NAMALWA (cell line): ENCODE data around the gene CWC22.
A peak's percentile ranks its signal among the peaks of the same experiment; 100 is the strongest.
"Not testable (repeated sequence)": the region's sequence is repeated elsewhere in the genome, so short reads cannot be mapped to it uniquely, and the experiment has no call there.

ENCODE experiments used
- DNase-seq: peaks from one replicate; pipeline ENCODE4 v3.0.0-alpha.2; 2015; ENCODE audit warnings: low spot score

CWC22 gene

DNA sequence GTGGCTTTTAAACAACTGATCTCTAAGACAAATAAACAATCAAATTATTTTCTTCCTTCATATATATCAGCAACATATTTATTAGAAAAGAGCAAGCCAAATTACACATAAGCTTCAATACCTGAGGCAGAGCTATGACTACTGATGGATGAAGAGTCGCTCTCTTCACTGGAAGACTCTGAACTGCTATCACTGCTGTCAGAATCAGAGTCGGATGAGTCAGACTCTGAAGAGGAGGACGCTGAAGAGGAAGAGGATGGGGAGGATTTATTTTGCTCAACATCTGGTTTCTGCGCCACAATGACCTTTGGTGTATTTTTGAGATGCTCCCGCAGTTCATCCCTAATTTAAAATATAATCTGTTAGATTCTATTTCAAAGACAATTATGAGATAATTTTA is 56.7 kb downstream of the CWC22 start:
- DNase-seq, result no peak

DNA sequence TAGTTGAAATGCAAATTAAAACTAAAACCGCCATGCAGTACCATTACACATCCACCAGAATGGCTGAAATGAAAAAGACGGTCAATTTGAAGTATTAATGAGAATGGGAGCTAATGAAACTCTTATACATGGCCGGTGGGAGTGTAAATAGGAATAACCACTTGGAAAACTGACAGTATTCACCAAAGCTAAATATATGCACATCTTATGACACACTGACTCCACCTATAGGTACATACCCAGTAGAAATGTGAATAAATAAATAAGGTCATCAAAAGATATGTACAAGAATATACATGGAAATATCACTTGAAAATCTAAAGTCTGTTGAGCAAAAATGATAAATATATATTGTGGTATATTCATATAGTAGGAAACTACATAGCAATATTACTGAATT is 57.7 kb downstream of the CWC22 start:
- no peak for DNase-seq

DNA sequence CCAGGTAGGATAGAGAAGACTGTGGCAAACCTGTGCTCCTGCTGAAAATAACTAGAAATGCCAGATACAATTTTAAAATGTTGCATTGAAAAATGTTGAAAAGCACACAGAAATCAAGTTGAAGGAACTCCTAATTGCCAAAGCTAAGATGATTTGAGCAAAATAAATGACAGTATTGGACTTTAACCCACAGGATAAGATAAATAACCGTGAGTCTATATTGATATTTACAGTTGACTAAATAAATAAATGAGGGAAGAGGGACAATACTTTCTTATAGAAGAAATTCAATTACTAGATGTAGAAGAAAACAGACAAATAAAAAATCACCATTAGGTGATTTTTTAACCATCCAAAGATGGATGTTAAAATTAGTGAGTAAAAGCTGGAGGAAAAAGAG is 59.0 kb downstream of the CWC22 start:
- DNase-seq, result no peak

DNA sequence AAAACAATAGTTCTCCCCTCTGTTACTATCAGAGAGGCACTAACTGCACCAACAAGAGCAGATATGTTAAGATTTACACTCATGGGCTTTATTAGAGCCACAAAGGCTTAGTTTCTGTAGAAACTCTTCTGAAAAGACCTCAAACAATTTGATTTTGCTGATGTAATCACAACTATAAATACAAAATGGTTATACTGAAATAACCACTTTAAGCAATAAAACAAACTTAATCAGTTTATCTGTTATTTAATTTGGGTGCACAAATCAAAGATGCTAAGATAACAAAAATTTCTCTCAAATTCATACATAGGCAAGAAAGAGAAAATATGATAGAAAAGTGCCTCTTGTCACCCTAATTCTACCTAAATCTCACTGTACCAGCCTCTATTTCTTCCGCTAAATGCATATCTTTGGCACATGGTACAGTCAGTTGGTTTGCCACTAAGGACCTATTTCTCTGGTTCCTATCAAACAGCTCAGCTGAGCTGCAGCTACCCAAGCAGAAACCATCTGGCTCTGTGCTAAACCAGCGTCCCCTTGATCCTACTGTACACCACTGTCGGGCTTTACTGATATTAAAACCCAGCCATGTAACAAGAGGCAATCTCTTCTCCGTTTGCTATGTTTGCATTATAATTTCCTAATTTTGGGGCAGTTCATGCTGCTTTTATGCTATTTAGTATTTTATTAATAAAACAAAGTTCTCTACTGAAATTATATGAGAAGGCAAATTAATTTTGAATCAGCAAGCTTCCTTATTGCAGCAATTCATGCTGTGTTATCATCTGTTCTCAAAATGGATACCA is 60.1 kb downstream of the CWC22 start:
- DNase-seq, result no peak

DNA sequence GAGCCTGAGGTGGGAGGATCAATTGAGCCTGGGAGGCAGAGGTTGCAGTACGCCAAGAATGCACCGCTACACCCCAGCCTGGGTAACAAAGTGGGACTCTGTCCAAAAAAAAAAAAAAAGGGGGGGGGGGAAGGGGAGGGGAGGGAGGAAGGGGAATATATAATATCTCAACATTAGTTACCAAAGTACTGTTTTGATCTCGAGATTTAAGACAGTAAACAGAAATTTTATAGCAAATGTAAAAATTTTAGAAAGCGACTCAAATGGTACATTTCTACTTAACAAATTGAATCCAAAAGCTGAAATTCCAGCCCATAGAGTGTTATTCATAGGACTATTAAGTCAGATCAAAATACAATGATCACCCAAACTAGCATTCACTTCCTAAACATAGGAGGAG is 60.8 kb downstream of the CWC22 start:
- no peak for DNase-seq

DNA sequence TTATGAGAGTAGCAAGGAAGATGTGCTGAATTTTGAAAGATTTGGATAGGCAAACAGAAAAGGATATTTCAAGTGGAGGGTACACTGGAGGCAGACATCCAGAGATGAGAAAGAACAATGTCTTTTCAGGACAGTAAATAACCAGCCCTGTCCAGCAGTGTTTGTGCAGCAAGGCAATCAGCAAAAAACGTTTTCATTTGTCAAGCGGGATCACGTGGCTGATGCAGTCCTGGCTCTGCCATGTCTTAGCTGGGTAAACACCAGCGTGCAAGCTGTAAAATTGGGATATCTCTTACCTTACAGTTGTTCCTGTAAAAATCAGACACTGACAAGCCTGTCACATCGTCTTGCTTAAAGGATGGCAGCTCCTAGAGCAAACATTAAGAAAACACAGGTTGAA is 67.8 kb downstream of the CWC22 start:
- no peak for DNase-seq

DNA sequence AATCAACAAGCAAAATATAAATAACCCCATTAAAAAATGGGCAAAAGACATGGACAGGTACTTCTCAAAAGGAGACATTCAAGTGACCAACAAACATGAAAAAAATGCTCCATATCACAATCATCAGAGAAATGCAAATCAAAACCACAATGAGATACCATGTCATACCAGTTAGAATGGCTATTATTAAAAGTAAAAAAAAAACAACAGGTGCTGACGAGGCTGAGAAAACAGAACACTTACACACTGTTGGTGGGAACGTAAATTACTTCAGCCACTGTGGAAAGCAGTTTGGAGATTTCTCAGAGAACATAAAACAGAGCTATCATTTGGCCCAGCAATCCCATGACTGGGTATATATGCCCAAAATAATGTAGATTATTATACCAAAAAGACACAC is 69.1 kb downstream of the CWC22 start:
- DNase-seq, result peak; percentile 19

DNA sequence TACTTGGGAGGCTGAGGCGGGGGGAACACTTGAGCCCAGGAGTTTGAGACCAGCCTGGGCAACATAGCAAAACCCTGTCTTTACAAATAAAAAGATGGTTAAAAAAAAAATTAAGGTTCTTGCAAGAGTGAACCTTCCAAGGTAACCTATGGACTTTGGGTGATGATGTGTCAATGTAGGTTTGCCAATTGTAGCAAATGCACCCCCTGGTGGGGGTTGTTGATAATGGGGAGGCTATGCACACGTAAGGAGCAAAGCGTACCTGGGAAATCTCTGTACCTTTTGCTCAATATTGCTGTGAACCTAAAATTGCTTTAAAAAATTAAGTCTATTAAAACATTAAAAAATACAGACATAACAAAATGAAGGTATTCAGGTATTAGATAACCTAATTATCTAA is 70.4 kb downstream of the CWC22 start:
- peak; percentile 81 for DNase-seq

DNA sequence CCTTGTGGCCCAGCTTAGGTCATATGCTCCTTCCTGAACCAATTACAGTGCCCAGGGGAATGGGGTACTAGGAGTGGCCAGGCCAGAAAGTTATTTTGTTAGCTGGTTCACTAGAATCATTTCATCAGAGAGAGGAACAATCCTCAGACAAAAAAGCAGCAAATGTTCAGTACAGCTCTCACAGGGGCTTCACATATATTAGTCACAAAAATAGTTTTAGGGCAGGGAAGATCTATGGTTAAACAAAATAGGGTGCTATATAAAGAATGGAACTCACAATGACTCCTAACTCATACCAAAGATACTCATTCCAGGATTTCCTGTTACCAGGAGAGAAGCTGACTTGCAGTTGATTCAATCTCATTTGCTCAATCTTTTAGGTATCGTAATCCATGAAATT is 71.0 kb downstream of the CWC22 start:
- no peak for DNase-seq

DNA sequence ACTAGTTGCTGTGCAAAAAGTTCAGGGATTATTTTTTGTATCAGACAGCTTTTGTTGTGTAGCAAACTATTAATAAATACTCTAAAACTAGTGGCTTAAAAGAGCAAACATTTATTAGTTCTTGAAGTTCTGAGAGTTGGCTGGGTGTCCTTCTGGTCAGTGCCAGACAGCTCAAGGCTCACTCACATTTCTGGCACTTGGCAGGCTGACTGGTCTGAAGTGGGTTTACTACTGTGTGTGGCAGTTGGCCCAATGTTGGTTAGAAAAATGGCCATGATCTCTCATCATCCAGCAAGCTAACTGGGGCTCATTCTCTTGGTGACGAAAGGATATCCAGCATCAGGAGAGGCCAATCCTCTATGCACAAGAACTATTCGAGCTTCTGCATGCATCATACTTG is 74.3 kb downstream of the CWC22 start:
- DNase-seq, result no peak

DNA sequence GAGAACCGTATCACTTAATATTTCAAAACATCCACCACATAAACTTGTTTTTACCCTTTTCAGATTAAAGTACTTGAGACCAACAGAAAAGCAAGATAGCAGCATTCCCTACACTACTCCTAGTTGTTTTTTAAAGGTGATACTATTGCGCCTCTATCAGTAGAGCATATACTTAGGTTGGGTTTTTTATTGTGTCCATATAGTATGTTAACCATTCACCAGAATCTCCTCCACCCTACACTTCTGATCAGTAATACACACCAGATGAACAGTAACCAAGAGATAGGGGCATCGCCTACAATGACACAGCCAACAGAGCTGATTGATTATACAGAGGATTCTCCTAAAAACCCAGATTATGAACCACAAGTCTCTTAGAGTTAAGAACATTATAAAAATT is 75.6 kb downstream of the CWC22 start:
- DNase-seq, result no peak

DNA sequence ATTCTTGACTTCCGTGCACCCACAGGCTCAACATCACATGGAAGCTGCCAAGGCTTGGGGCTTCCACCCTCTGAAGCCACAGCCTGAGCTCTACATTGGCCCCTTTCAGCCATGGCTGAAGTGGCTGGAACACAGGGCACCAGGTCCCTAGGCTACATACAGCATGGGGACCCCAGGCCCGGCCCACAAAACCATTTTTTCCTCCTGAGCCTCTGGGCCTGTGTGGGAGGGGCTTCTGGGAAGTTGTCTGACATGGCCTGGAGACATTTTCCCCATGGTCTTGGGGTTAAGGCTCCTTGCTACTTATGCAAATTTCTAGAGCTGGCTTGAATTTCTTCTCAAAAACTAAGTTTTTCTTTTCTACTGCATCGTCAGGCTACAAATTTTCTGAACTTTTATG is 77.1 kb downstream of the CWC22 start:
- not testable (repeated sequence) for DNase-seq

DNA sequence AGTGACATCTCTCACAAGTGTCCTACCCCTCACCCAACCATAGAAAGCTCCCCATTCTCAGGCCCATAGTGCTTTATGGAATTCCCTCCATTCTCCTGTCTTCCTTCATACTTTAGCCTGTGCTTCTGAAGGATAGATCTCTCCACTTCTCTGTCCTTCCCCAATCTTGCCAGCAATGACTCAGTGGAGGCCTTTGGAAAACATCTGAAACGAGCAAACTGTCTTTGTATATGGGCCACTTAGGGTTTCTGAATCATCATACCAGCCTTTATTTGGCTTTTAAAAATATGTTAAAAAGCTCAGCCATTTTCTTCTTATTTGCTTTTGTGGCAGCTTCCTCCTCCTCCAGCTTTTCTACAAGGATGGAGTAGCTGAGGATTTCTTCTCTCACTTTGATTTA is 80.1 kb downstream of the CWC22 start:
- no peak for DNase-seq

DNA sequence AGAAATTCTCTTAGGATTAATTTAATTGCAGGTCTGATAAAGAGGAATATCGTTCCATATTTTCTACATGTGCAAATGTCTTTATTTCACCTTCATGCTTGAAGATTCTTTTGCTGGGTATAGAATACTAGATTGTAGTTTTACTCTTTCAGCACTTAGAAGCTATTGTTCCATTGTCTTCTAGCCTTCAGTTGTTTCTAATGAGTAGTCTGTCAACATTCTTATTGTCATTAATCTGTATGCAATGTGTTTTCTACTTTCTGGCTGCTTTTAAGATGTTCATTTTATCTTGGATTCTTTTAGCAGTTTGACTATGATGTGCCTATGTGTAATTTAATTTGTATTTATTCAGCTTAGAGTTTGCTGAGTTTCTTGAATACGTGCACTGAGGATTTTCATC is 81.4 kb downstream of the CWC22 start:
- no peak for DNase-seq

DNA sequence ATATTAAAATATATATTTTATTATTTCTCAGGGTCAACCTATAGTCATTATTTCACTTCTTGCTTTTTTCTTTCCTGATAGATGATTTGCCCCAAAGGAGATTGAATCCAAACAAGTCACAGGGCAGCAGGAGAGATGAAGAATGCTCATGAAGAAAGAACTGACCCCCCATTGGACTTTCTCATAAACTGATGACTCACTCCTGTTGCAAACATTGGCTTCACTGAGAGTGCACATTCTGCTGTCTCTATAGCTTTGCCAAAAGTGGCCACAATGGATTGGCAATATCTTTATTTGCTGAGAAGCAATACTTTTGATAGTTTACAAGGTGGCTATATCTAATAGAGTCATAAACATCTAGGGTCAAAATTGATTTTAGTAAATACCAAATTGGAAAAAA is 89.8 kb downstream of the CWC22 start:
- DNase-seq, result no peak

DNA sequence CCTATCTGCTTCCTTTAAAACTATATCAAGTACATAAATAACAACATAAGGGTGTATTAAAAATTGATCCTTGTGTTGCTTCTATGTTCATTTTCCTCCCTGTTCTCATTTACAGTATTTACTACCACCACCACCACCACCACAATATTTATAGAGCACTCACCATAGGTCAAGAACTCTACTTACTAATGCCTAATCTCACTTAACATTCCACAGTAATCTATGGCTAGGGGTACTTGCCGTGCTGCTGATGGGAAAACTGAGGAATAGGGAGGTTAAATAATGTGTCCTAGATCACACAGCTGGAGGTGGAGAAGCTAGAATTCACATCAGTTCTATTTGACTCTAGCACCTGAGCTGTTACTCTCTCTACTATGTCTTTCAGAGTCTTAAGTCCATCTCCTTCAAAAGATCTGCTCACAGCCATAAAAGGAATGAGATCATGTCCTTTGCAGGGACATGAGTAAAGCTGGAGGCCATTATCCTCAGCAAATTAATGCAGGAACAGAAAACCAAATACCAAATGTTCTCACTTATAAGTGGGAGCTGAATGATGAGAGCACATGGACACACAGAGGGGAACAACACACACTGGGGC is 91.6 kb downstream of the CWC22 start:
- no peak for DNase-seq

DNA sequence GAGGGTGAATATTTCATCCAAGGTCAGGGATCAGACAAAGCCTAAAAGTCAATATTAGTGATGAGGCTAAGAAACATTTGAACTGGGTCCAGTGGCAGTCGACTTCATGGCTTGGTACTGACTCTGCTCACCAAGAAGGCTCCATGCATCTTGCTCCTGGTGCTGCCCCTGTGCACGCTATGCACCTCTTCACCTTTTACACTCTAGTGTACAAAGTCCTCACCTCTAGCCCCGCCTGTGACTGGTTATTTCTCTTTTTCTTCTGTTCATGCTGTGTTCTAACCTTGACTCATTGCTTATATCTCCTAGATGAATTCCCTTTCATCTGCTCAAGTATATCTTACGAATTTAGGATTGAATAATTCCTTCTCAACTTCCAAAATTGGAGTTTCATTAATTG is 93.3 kb downstream of the CWC22 start:
- DNase-seq, result no peak

DNA sequence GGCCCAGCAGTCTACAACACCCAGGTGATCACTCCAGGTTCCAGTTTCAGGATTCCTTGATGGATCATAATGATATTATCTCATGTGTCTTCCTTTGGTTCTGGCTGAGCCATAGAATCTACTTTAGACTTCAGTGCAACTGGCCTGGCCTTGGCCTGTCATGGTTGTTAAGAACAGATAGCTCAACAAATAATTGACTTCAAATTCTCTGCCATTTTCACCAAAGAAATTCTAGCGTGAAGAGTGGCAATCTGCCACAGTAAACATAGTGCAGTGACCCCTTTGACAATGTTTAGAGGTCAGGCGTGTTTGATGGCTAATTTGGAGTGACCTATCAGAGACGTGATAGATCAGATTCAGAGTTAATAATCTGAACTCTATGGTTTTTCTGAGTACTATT is 95.5 kb downstream of the CWC22 start:
- DNase-seq, result no peak

DNA sequence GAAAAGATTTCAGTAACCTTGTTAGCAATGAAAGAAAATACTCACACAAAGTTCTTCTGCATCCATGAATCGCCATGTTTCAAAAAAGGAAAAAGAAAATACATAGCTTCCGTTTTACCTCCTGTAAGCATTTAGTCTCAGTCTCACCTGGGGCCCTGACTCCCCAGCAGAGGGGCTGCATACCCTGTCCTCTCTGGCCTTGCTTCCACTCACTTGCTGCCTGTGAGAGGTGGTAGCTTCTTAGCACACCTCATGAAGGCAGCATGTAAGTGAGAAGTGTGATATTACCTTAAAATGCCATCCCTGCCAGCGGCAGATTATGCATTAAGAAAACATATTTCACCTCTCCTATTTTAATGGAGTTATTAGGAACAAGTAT is 96.4 kb downstream of the CWC22 start:
- no peak for DNase-seq

DNA sequence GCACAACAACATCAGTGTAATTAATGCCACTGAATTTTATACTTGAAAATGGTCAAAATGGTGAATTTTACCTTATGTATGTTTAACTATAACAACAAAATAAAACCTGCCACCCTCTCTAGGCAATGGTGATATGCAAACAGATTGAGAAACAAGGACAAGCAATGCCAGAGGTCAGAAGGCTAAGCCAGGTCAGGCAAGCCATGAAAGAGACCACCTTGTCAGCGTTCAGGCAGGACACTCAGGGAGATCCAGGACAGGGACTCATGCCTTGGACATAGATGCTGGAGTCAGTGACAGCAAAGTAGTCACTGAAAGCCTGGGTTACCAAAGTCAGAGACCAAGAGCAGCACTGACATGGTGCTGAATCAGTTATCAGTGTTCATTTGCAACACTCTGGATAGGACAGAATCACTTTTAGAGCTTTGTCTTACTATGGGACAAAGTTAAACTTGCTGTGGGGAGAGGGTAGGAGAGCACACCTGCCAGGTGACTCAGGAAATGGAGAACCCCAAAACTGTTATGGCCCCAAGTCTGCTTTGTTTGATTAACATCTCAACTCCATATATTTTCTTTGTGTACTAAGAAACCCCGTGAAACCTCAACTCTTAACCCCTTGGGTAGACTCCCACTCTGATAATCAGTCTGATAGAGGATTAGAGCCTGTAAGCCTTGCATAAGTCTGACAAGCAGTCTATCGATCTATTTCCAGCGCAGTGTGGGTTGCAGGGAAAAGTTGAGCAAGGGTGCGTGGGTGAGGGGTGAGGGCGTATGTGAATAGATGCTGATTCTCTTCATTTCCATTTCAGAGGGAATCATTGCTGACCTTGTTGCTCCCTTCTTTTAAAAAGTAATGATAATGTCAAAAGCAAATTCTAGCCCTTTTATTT is 97.0 kb downstream of the CWC22 start:
- no peak for DNase-seq

DNA sequence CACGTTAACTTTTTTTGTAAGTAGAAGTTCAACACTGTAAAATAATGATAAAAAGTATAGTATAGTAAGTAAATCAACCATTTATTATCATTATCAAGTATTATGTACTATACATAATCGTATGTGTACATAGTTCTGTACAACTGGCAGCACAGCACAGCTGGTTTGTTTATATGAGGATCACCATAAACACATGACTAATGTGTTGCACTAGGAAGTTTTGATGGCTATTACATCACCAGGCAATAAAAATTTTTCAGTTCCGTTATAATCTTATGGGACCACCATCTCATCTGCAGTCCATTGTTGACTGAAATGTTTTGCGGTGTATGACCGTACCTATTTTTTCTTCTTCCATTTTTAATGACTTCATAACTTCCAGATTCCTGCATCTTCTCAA is 106.4 kb downstream of the CWC22 start:
- no peak for DNase-seq

DNA sequence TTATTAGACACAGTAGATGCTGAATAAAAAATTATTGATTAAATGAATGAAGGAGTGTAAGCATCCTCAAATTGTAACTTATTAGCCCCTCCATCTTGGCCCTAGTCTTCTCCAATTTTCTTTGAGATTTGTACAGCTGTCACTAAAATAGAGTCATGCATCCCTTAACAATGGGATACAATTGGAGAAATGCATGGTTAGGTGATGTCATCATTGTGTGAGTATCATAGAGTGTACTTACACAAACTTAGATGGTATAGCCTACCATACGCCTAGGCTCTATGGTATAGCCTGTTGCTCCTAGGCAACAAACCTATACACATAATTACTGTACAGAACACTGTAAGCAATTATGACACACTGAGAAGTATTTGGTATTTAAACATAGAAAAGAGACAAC is 107.4 kb downstream of the CWC22 start:
- no peak for DNase-seq

DNA sequence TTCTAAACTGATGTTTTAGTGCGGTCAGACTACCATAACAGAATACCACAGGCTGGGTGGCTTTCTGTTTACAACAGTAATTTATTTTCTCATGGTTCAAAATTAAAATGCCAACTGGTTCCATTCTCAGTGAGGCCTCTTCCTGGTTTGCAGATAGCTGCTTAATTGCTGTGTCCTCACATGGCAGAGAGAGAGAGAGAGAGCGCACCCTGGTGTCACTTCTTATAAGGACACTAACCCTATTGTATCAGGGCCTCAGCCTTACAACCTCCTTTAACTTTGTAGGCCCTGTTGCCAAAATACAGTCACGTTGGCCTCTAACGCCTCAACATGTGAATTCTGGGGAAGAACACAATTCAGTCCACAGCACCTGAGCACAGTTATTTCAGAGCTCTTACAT is 108.2 kb downstream of the CWC22 start:
- DNase-seq, result peak; percentile 95
